SK-N-SH (cell line): ENCODE measurements around the gene DUSP15. TPM values are rescaled to one million over a fixed set of nuclear protein-coding genes. Genes with fewer than 3 reads are reported as not detected.
A peak's percentile ranks its signal among the peaks of the same experiment; 100 is the strongest.

ENCODE experiments used
- CTCF ChIA-PET: fragments of 300-600, 350-600 bp; formaldehyde crosslinking; extraction: SDS; loops from one replicate; lab custom pipeline; 2021; lab: Yijun Ruan, JAX
- POLR2A ChIA-PET: fragments of 350-600 bp; sonication (Branson Sonifier 250); formaldehyde crosslinking; extraction: SDS; loops from one replicate; lab custom pipeline; 2020; ENCODE audit warnings: antibody characterized with exemption, inconsistent platforms; lab: Yijun Ruan, JAX
- DNase-seq: peaks from one replicate; pipeline ENCODE4 v3.0.0; 2012
- H2AFZ ChIP-seq: fragments of 200-600 bp; sonication (generic); 2 replicates; pipeline ENCODE4 v1.8.1; 2016; ENCODE audit warnings: antibody characterized with exemption, mild to moderate bottlenecking, low read depth
- H3F3A ChIP-seq: fragments of 200-600 bp; sonication (generic); replicated peaks from 2 replicates; pipeline ENCODE3; 2016; ENCODE audit warnings: antibody characterized with exemption, mild to moderate bottlenecking; ENCODE audit not compliant: insufficient read depth
- H3K27ac ChIP-seq, 2 experiments: fragments of 200-500 bp in 1 of 2; fragments of 200-600 bp in 1 of 2; sonication (Bioruptor generic) in 1 of 2; sonication (generic), shearing (Covaris generic) in 1 of 2; 2 replicates each; pipeline versions ENCODE4 v1.5.1 to v1.6.1; 2014 to 2016; ENCODE audit warnings: low read depth in 2 of 2, inconsistent platforms in 1 of 2, low read length in 1 of 2, mild to moderate bottlenecking in 1 of 2, mixed read lengths in 1 of 2
- H3K27me3 ChIP-seq: fragments of 200-600 bp; sonication (generic), shearing (Covaris generic); 2 replicates; pipeline ENCODE4 v1.6.1; 2016; ENCODE audit warnings: mixed run types; ENCODE audit not compliant: insufficient read depth
- H3K36me3 ChIP-seq, 2 experiments: fragments of 200-500 bp in 1 of 2; fragments of 200-600 bp in 1 of 2; sonication (Bioruptor generic) in 1 of 2; sonication (generic) in 1 of 2; replicated peaks in 1 of 2; 2 replicates each; pipeline versions ENCODE3 to v1.5.1; 2014 to 2016; ENCODE audit warnings: low read length in 1 of 2, mild to moderate bottlenecking in 1 of 2; ENCODE audit not compliant: insufficient read depth in 2 of 2, control insufficient read depth in 1 of 2
- H3K4me1 ChIP-seq, 2 experiments: fragments of 200-500 bp in 1 of 2; fragments of 200-600 bp in 1 of 2; sonication (Bioruptor generic) in 1 of 2; sonication (generic), shearing (Covaris generic) in 1 of 2; 2 replicates each; pipeline versions ENCODE4 v1.5.1 to v1.6.1; 2014 to 2016; ENCODE audit warnings: low read depth in 1 of 2, low read length in 1 of 2, mixed run types in 1 of 2; ENCODE audit not compliant: insufficient read depth in 2 of 2, control insufficient read depth in 1 of 2
- H3K4me2 ChIP-seq: fragments of 200-600 bp; sonication (generic), shearing (Covaris generic); 2 replicates; pipeline ENCODE4 v1.6.1; 2017; ENCODE audit warnings: mixed run types
- H3K4me3 ChIP-seq, 2 experiments: fragments of 200-500 bp in 1 of 2; fragments of 200-600 bp in 1 of 2; sonication (Bioruptor generic) in 1 of 2; sonication (generic), shearing (Covaris generic) in 1 of 2; 2 replicates each; pipeline versions ENCODE4 v1.5.1 to v1.8.1; 2014 to 2016; ENCODE audit warnings: low read depth in 2 of 2, inconsistent platforms in 1 of 2, low read length in 1 of 2, mild to moderate bottlenecking in 1 of 2, mixed read lengths in 1 of 2, moderate library complexity in 1 of 2
- H3K79me2 ChIP-seq: fragments of 200-600 bp; sonication (generic); 2 replicates; pipeline ENCODE4 v1.8.1; 2017; ENCODE audit warnings: mild to moderate bottlenecking; ENCODE audit not compliant: insufficient read depth
- H3K9ac ChIP-seq: fragments of 200-600 bp; sonication (generic); 2 replicates; pipeline ENCODE4 v1.6.1; 2017; ENCODE audit warnings: mixed run types
- H3K9me2 ChIP-seq: fragments of 200-600 bp; sonication (generic); 2 replicates; pipeline ENCODE4 v1.6.1; 2017; ENCODE audit warnings: mixed run types
- H3K9me3 ChIP-seq: fragments of 200-600 bp; sonication (generic); 2 replicates; pipeline ENCODE4 v1.6.1; 2017; ENCODE audit warnings: mixed run types, mild to moderate bottlenecking, moderate library complexity
- H4K20me1 ChIP-seq: fragments of 200-600 bp; sonication (generic); 2 replicates; pipeline ENCODE4 v1.6.1; 2017; ENCODE audit warnings: mild to moderate bottlenecking, mixed run types; ENCODE audit not compliant: insufficient read depth
- CHD2 ChIP-seq: fragments of 150-350 bp; IDR thresholded peaks from 2 replicates; pipeline ENCODE4 v1.6.1; 2018; ENCODE audit warnings: low read length; ENCODE audit not compliant: partially characterized antibody
- EP300 ChIP-seq, 2 experiments: IDR thresholded peaks; 2 replicates each; pipeline versions ENCODE4 v1.4.0 to v1.6.1; 2012; ENCODE audit warnings: borderline replicate concordance in 1 of 2, low read depth in 1 of 2, low read length in 1 of 2
- EZH2phosphoT487 ChIP-seq: fragments of 200-600 bp; sonication (generic); IDR thresholded peaks from 2 replicates; pipeline ENCODE4 v1.6.1; 2017; ENCODE audit warnings: low read depth, mixed run types, mild to moderate bottlenecking, antibody characterized with exemption, moderate library complexity, borderline replicate concordance
- MEF2A ChIP-seq: IDR thresholded peaks from 2 replicates; pipeline ENCODE4 v1.4.0; 2012; ENCODE audit warnings: low read depth, borderline replicate concordance
- POLR2AphosphoS5 ChIP-seq: IDR thresholded peaks from 2 replicates; pipeline ENCODE4 v1.6.1; 2012; ENCODE audit warnings: low read depth, low read length
- RAD21 ChIP-seq: IDR thresholded peaks from 2 replicates; pipeline ENCODE4 v1.6.1; 2012; ENCODE audit warnings: mild to moderate bottlenecking, low read length
- RFX5 ChIP-seq: IDR thresholded peaks from 2 replicates; pipeline ENCODE4 v1.6.1; 2012; ENCODE audit warnings: mild to moderate bottlenecking, improper control_type of control experiment, low read length
- RXRA ChIP-seq: IDR thresholded peaks from 2 replicates; pipeline ENCODE4 v1.4.0; 2012; ENCODE audit warnings: low read depth, mild to moderate bottlenecking, borderline replicate concordance
- SIN3A ChIP-seq: IDR thresholded peaks from 2 replicates; pipeline ENCODE4 v1.6.1; 2012; ENCODE audit warnings: low read depth, mild to moderate bottlenecking, low read length, moderate library complexity, borderline replicate concordance
- SMC3 ChIP-seq: IDR thresholded peaks from 2 replicates; pipeline ENCODE4 v1.6.1; 2012; ENCODE audit warnings: low read depth, low read length, improper control_type of control experiment
- TCF12 ChIP-seq: IDR thresholded peaks from 2 replicates; pipeline ENCODE4 v1.4.0; 2012
- YY1 ChIP-seq: IDR thresholded peaks from 2 replicates; pipeline ENCODE4 v1.4.0; 2012; ENCODE audit warnings: low read depth, mild to moderate bottlenecking
- WGBS: methylation state at CpG from one replicate; pipeline ENCODE4 v1.1.6; 2017; ENCODE audit warnings: low lambda C conversion rate; 5-methylcytosine and 5-hydroxymethylcytosine counted together
- polyA plus RNA-seq, 3 experiments: library from polyadenylated mRNA; depleted of rRNA; stranded (reverse); fragments of >200 nt; gene quantifications; 2 replicates each; pipeline ENCODE4 v1.2.3, GENCODE V29; 2012
- TF ChIP-seq, protein P1 (sequence below): fragments of 150-350 bp; IDR thresholded peaks from 2 replicates; pipeline ENCODE4 v1.6.1; 2017; ENCODE audit warnings: antibody characterized with exemption, low read length, low read depth, borderline replicate concordance
- TF ChIP-seq, protein P2 (sequence below): IDR thresholded peaks from 2 replicates; pipeline ENCODE4 v1.4.0; 2012; ENCODE audit warnings: low read depth, borderline replicate concordance
- TF ChIP-seq, protein P3 (sequence below): IDR thresholded peaks from 2 replicates; pipeline ENCODE4 v1.4.0; 2012; ENCODE audit warnings: low read depth

The DUSP15 gene
- polyA plus RNA-seq, 1 of the 3 experiments (the other 2 are of a cell fraction): 5.4 TPM

DNA sequence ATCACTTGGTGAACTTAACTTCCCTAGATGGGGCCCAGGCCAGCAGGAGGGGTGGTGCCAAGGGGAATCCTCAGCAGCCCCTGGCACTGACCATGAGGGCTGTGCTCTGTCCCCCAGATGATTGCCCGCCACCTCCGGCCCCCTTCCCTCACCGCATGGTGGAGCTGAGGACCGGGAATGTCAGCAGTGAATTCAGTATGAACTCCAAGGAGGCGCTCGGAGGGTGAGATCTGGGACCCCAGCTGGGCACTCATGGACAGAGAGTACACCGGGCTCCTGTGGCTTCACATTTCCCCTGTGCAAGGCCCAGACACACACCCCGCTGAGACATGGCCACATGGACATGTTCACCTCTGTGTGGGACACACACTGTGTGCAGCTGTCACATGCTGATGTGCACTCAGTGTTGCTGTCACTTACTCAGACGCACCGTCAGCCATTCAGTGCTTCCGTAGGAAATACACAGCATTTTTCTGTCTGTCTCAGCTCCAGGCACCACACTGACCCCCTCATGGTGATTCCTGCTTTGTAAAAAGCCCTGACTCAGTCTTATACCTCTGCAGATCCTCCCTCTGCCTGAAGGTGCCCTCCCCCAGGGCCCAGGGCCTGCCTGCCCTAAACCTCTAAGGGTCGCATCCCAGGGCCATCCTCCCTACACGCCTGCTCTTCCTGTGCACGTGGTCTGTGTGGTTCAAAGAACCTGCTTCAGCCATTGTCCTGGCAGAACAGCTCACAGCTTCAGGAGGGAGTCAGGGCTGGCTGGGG lies 46.8 kb downstream of the DUSP15 start:
- TF ChIP-seq, protein P1, sequence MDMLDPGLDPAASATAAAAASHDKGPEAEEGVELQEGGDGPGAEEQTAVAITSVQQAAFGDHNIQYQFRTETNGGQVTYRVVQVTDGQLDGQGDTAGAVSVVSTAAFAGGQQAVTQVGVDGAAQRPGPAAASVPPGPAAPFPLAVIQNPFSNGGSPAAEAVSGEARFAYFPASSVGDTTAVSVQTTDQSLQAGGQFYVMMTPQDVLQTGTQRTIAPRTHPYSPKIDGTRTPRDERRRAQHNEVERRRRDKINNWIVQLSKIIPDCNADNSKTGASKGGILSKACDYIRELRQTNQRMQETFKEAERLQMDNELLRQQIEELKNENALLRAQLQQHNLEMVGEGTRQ: no peak
- TF ChIP-seq MEF2A (no peak), SMC3 (no peak), YY1 (no peak), CHD2 (no peak), RXRA (no peak), RFX5 (no peak), POLR2AphosphoS5 (no peak), TCF12 (no peak), EP300 (IDR thresholded peaks at IDR 0.05; ENCODE audit: borderline replicate concordance in 1 of 2, low read depth in 1 of 2, low read length in 1 of 2) (no peak), EZH2phosphoT487 (no peak), RAD21 (no peak), SIN3A (no peak)
- TF ChIP-seq, protein P2, sequence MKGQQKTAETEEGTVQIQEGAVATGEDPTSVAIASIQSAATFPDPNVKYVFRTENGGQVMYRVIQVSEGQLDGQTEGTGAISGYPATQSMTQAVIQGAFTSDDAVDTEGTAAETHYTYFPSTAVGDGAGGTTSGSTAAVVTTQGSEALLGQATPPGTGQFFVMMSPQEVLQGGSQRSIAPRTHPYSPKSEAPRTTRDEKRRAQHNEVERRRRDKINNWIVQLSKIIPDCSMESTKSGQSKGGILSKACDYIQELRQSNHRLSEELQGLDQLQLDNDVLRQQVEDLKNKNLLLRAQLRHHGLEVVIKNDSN: no peak
- TF ChIP-seq, protein P3, sequence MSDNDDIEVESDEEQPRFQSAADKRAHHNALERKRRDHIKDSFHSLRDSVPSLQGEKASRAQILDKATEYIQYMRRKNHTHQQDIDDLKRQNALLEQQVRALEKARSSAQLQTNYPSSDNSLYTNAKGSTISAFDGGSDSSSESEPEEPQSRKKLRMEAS: no peak
- no peaks in the 10 kb centered on the region for H3K36me3 ChIP-seq
- H3K4me3 ChIP-seq: no peak overlapping the region; a peak in 1 of 4 replicates
- H3K9me3 ChIP-seq: no peaks in the 10 kb centered on the region
- H3K4me2 ChIP-seq: peak overlapping the region; percentile 60; the same call in 1 of the 2 replicates
- no peak overlapping the region for H3K9ac ChIP-seq
- DNase-seq: peak; percentile 23
- no peaks in the 10 kb centered on the region for H3K9me2 ChIP-seq
- H3F3A ChIP-seq: peaks cover 11% of the 10 kb centered on the region
- POLR2A ChIA-PET: no interaction called here
- H3K27ac ChIP-seq: no peak overlapping the region
- H3K79me2 ChIP-seq: no peaks in the 10 kb centered on the region
- CTCF ChIA-PET: interaction anchor here (0.6 to 7.6 kb wide), 59 partner anchors 9 to 829 kb away, joined by 3 to 174 read pairs (median 5); partner anchors contain the start of genes BCL2L1, FOXS1, PDRG1 and TM9SF4
- no peaks in the 10 kb centered on the region for H3K27me3 ChIP-seq
- WGBS: 86% methylated on average over 9 of the region's 14 CpGs
- peaks cover 0 to 8% of the 10 kb centered on the region in 2 experiments; a peak in 1 of 4 replicates for H3K4me1 ChIP-seq
- H4K20me1 ChIP-seq: no peaks in the 10 kb centered on the region
- 0 out of 2 replicates have a peak overlapping the region, but pooled peaks have one; percentile 16 for H2AFZ ChIP-seq
